Lower leg skin (tissue), 4 donors: ENCODE data around the gene CDH16. TPM values are rescaled to one million over a fixed set of nuclear protein-coding genes. Genes with fewer than 3 reads are reported as not detected.
A peak's percentile ranks its signal among the peaks of the same experiment; 100 is the strongest.
"Not testable (repeated sequence)": the region's sequence is repeated elsewhere in the genome, so short reads cannot be mapped to it uniquely, and the experiment has no call there.

Experiments used
- DNase-seq, 2 donors: peaks; one replicate each; pipeline ENCODE4 v3.0.0-alpha.2; 2019; ENCODE audit warnings: low spot score in 2 of 2
- H3K4me3 ChIP-seq: fragments of 200-600 bp; sonication (generic); 2 replicates; pipeline ENCODE4 v1.5.1; 2017; ENCODE audit warnings: mild to moderate bottlenecking, low read depth; ENCODE audit not compliant: poor library complexity, severe bottlenecking
- CTCF ChIP-seq, 3 donors: fragments of 450-650 bp; IDR thresholded peaks; one replicate each; pipeline ENCODE4 v1.5.1; 2016; ENCODE audit warnings: antibody characterized with exemption in 3 of 3, mild to moderate bottlenecking in 3 of 3, moderate library complexity in 2 of 3
- POLR2A ChIP-seq, 2 donors: fragments of 450-650 bp; IDR thresholded peaks; one replicate each; pipeline ENCODE4 v1.6.1; 2016 to 2017; ENCODE audit warnings: antibody characterized with exemption in 2 of 2, mild to moderate bottlenecking in 1 of 2, moderate library complexity in 1 of 2
- WGBS, 2 donors: methylation state at CpG; one replicate each; pipeline ENCODE4 v1.1.5; 2018; 5-methylcytosine and 5-hydroxymethylcytosine counted together
- intact Hi-C: fragments of 100-400 bp; cut with DNase I; formaldehyde crosslinking; loops from one replicate; pipeline ENCODE4 v1.15.0; 2023; ENCODE audit warnings: low total_unique reads
- total RNA-seq, 4 donors: library from RNA; depleted of rRNA; stranded (reverse); fragments of >200 nt; gene quantifications; one replicate each; pipeline ENCODE4 v1.1.0, GENCODE V29; 2016

The CDH16 gene
- total RNA-seq, 4 donors from 2014 or later: 0.10 to 0.58 TPM; not detected in 2

GRCh38 chr16:66959704-66960161 lies 41.0 kb upstream of the CDH16 start:
- 33% methylated on average over 5 of the region's 5 CpGs for WGBS, 2 donors
- DNase-seq: no peak
- intact Hi-C loops: no loop called here
- TF ChIP-seq POLR2A (IDR thresholded peaks at IDR 0.05): no peak
- no peak overlapping the region for H3K4me3 ChIP-seq

- intact Hi-C loops: no loop called here
- TF ChIP-seq CTCF (IDR thresholded peaks at IDR 0.05): no peak
- TF ChIP-seq POLR2A (IDR thresholded peaks at IDR 0.05): no peak
- no peak for DNase-seq
- WGBS, 2 donors: 62% methylated on average over 7 of the region's 7 CpGs
- H3K4me3 ChIP-seq: no peak overlapping the region
Observed at GRCh38 chr16:66958857-66959703, 40.4 kb upstream of the CDH16 start.

GRCh38 chr16:66956154-66956457 lies 37.4 kb upstream of the CDH16 start:
- DNase-seq, H3K4me3 ChIP-seq, intact Hi-C loops: not testable (repeated sequence)
- 78 to 88% methylated on average over 1 of the region's 1 CpG for WGBS, 2 donors

GRCh38 chr16:66955363-66956153 lies 36.9 kb upstream of the CDH16 start:
- H3K4me3 ChIP-seq, DNase-seq, intact Hi-C loops: not testable (repeated sequence)
- WGBS, 2 donors: 78 to 81% methylated on average over 17 of the region's 17 CpGs

GRCh38 chr16:66954097-66954659 lies 35.5 kb upstream of the CDH16 start:
- no peak overlapping the region for H3K4me3 ChIP-seq
- no peak for TF ChIP-seq CTCF (IDR thresholded peaks at IDR 0.05)
- no peak for TF ChIP-seq POLR2A (IDR thresholded peaks at IDR 0.05)
- WGBS, 2 donors: 17 to 18% methylated on average over 8 of the region's 8 CpGs
- peak; percentile 76 to 94 for DNase-seq
- intact Hi-C loops: no loop called here

GRCh38 chr16:66953462-66954096 lies 34.9 kb upstream of the CDH16 start:
- WGBS, 2 donors: 74 to 82% methylated on average over 10 of the region's 10 CpGs
- no peak for DNase-seq
- H3K4me3 ChIP-seq: no peak overlapping the region
- intact Hi-C loops: no loop called here
- TF ChIP-seq CTCF (IDR thresholded peaks at IDR 0.05): no peak
- no peak for TF ChIP-seq POLR2A (IDR thresholded peaks at IDR 0.05)
